GM18868 (cell line): ENCODE measurements around the gene SH3GL3.

Experiments
- ATAC-seq: cut with Tn5 transposase; IDR thresholded peaks from one replicate; pipeline ENCODE4 v1.9.1; 2021; ENCODE audit warnings: mild to moderate bottlenecking, moderate library complexity; ENCODE audit not compliant: unreplicated experiment

SH3GL3 gene

GRCh38 chr15:83503595-83504364 lies 56.6 kb downstream of the SH3GL3 start:
- no peak for ATAC-seq

GRCh38 chr15:83504365-83504764 lies 57.2 kb downstream of the SH3GL3 start:
- no peak for ATAC-seq

GRCh38 chr15:83510001-83510400 lies 62.9 kb downstream of the SH3GL3 start:
- ATAC-seq: no peak

GRCh38 chr15:83512459-83512858 lies 65.3 kb downstream of the SH3GL3 start:
- ATAC-seq: no peak

- no peak for ATAC-seq
Observed at GRCh38 chr15:83514584-83514983, 67.4 kb downstream of the SH3GL3 start.

- no peak for ATAC-seq
Observed at GRCh38 chr15:83515164-83515563, 68.0 kb downstream of the SH3GL3 start.

GRCh38 chr15:83516935-83517334 lies 69.8 kb downstream of the SH3GL3 start:
- ATAC-seq: no peak

- no peak for ATAC-seq
Observed at GRCh38 chr15:83526319-83526718, 79.2 kb downstream of the SH3GL3 start.

- ATAC-seq: no peak
Observed at GRCh38 chr15:83533410-83533962, 86.3 kb downstream of the SH3GL3 start.

- no peak for ATAC-seq
Observed at GRCh38 chr15:83537606-83538005, 90.5 kb downstream of the SH3GL3 start.

- ATAC-seq: no peak
Observed at GRCh38 chr15:83538682-83539081, 91.5 kb downstream of the SH3GL3 start.

GRCh38 chr15:83545804-83546511 lies 98.8 kb downstream of the SH3GL3 start:
- no peak for ATAC-seq

- no peak for ATAC-seq
Observed at GRCh38 chr15:83546512-83546888, 99.4 kb downstream of the SH3GL3 start.

GRCh38 chr15:83547168-83547567 lies 100.0 kb downstream of the SH3GL3 start:
- ATAC-seq: no peak

- no peak for ATAC-seq
Observed at GRCh38 chr15:83549623-83550022, 102.5 kb downstream of the SH3GL3 start.

GRCh38 chr15:83554558-83554957 lies 107.4 kb downstream of the SH3GL3 start:
- no peak for ATAC-seq

- no peak for ATAC-seq
Observed at GRCh38 chr15:83555383-83555782, 108.2 kb downstream of the SH3GL3 start.

GRCh38 chr15:83556068-83556467 lies 108.9 kb downstream of the SH3GL3 start:
- no peak for ATAC-seq

- no peak for ATAC-seq
Observed at GRCh38 chr15:83556754-83557153, 109.6 kb downstream of the SH3GL3 start.

GRCh38 chr15:83558146-83558545 lies 111.0 kb downstream of the SH3GL3 start:
- ATAC-seq: no peak

GRCh38 chr15:83559310-83559966 lies 112.3 kb downstream of the SH3GL3 start:
- no peak for ATAC-seq

- ATAC-seq: no peak
Observed at GRCh38 chr15:83561661-83562060, 114.5 kb downstream of the SH3GL3 start.
